WTC11 (cell line): ENCODE data around the gene CAMTA1. TPM values are rescaled to one million over a fixed set of nuclear protein-coding genes. Genes with fewer than 3 reads are reported as not detected.

Experiments
- ATAC-seq: fragments of 200-7000 bp; cut with Tn5 transposase; 2 replicates; pipeline ENCODE4 v1.10.0; 2021; ENCODE audit warnings: mild to moderate bottlenecking, moderate library complexity
- CTCF ChIA-PET: fragments of 300-600 bp; sonication (Branson Sonifier 250); formaldehyde crosslinking; loops from one replicate; lab custom pipeline; 2021; ENCODE audit warnings: antibody characterized with exemption; lab: Charles Lee
- POLR2A ChIA-PET: fragments of 350-600 bp; sonication (Branson Sonifier 250); formaldehyde crosslinking; loops from one replicate; lab custom pipeline; 2021; ENCODE audit warnings: antibody characterized with exemption; lab: Charles Lee
- DNase-seq: peaks from one replicate; pipeline ENCODE4 v3.0.0; 2021; ENCODE audit warnings: low spot score
- H3K27ac Mint-ChIP-seq: 2 replicates; pipeline ENCODE4 v1.8.0; 2021; ENCODE audit warnings: mixed read lengths
- H3K27me3 Mint-ChIP-seq: 2 replicates; pipeline ENCODE4 v1.8.0; 2021; ENCODE audit warnings: low read depth, mild to moderate bottlenecking, moderate library complexity, mixed read lengths
- H3K36me3 Mint-ChIP-seq: 2 replicates; pipeline ENCODE4 v1.8.0; 2021; ENCODE audit warnings: mixed read lengths
- H3K4me1 Mint-ChIP-seq: 2 replicates; pipeline ENCODE4 v1.8.0; 2022; ENCODE audit warnings: mixed read lengths
- H3K4me3 Mint-ChIP-seq: 2 replicates; pipeline ENCODE4 v1.8.0; 2021; ENCODE audit warnings: mild to moderate bottlenecking, moderate library complexity, mixed read lengths
- H3K9me3 Mint-ChIP-seq: 2 replicates; pipeline ENCODE4 v1.8.0; 2021; ENCODE audit warnings: mixed read lengths
- CDX4 ChIP-seq: fragments of 250-450 bp; sonication (Bioruptor Pico); IDR thresholded peaks from 2 replicates; pipeline ENCODE4 v1.9.0; 2021; ENCODE audit warnings: moderate library complexity, mild to moderate bottlenecking, inconsistent platforms, borderline replicate concordance
- ESRRA ChIP-seq: sonication (generic); formaldehyde crosslinking; IDR thresholded peaks from 2 replicates; pipeline ENCODE4 v1.8.1; 2022; ENCODE audit warnings: mild to moderate bottlenecking, missing genetic modification reagents, borderline replicate concordance
- GABPB1 ChIP-seq: sonication (generic); formaldehyde crosslinking; IDR thresholded peaks from 2 replicates; pipeline ENCODE4 v1.8.1; 2023; ENCODE audit warnings: mild to moderate bottlenecking, missing genetic modification reagents
- GRHL2 ChIP-seq: fragments of 250-450 bp; sonication (Bioruptor Pico); IDR thresholded peaks from 2 replicates; pipeline ENCODE4 v1.8.0; 2022; ENCODE audit warnings: mild to moderate bottlenecking, moderate library complexity; ENCODE audit not compliant: insufficient replicate concordance, severe bottlenecking
- JUN ChIP-seq: sonication (generic); formaldehyde crosslinking; IDR thresholded peaks from 2 replicates; pipeline ENCODE4 v1.8.0; 2023; ENCODE audit warnings: mild to moderate bottlenecking, missing genetic modification reagents
- MXD4 ChIP-seq: fragments of 250-450 bp; sonication (Bioruptor Pico); IDR thresholded peaks from 2 replicates; pipeline ENCODE4 v1.8.0; 2021; ENCODE audit warnings: mild to moderate bottlenecking, moderate library complexity, borderline replicate concordance
- MYBL2 ChIP-seq: sonication (generic); formaldehyde crosslinking; IDR thresholded peaks from 2 replicates; pipeline ENCODE4 v1.8.1; 2023; ENCODE audit warnings: mild to moderate bottlenecking, moderate library complexity, missing genetic modification reagents
- NFYB ChIP-seq: sonication (generic); formaldehyde crosslinking; conservative IDR thresholded peaks from 2 replicates; pipeline ENCODE4 v1.8.0; 2022; ENCODE audit warnings: low read depth, missing genetic modification reagents
- NR1H2 ChIP-seq: sonication (generic); formaldehyde crosslinking; IDR thresholded peaks from 2 replicates; pipeline ENCODE4 v1.9.0; 2021; ENCODE audit warnings: mild to moderate bottlenecking, moderate library complexity, missing genetic modification reagents
- SMAD4 ChIP-seq: sonication (generic); formaldehyde crosslinking; IDR thresholded peaks from 2 replicates; pipeline ENCODE4 v1.8.0; 2022; ENCODE audit warnings: mild to moderate bottlenecking, missing genetic modification reagents
- TCF7 ChIP-seq: sonication (generic); formaldehyde crosslinking; IDR thresholded peaks from 2 replicates; pipeline ENCODE4 v1.8.0; 2022; ENCODE audit warnings: mild to moderate bottlenecking, low read depth, missing genetic modification reagents, moderate library complexity
- TP53 ChIP-seq: sonication (generic); formaldehyde crosslinking; IDR thresholded peaks from 2 replicates; pipeline ENCODE4 v1.8.1; 2023; ENCODE audit warnings: mild to moderate bottlenecking, missing genetic modification reagents
- ZBTB21 ChIP-seq: sonication (generic); formaldehyde crosslinking; IDR thresholded peaks from 2 replicates; pipeline ENCODE4 v1.8.1; 2023; ENCODE audit warnings: mild to moderate bottlenecking, missing genetic modification reagents, borderline replicate concordance
- ZNF138 ChIP-seq: sonication (generic); formaldehyde crosslinking; conservative IDR thresholded peaks from 2 replicates; pipeline ENCODE4 v1.8.1; 2022; ENCODE audit warnings: mild to moderate bottlenecking, moderate library complexity, missing genetic modification reagents
- ZNF219 ChIP-seq: sonication (generic); formaldehyde crosslinking; IDR thresholded peaks from 2 replicates; pipeline ENCODE4 v1.8.0; 2023; ENCODE audit warnings: missing genetic modification reagents, mild to moderate bottlenecking, borderline replicate concordance
- ZNF396 ChIP-seq: fragments of 250-450 bp; sonication (Bioruptor Pico); IDR thresholded peaks from 2 replicates; pipeline ENCODE4 v1.8.0; 2021; ENCODE audit warnings: mild to moderate bottlenecking, moderate library complexity, borderline replicate concordance
- ZNF423 ChIP-seq: fragments of 250-450 bp; sonication (Bioruptor Pico); IDR thresholded peaks from 2 replicates; pipeline ENCODE4 v2.1.2; 2022; ENCODE audit warnings: mild to moderate bottlenecking, moderate library complexity
- ZNF512 ChIP-seq: sonication (generic); formaldehyde crosslinking; IDR thresholded peaks from 2 replicates; pipeline ENCODE4 v1.8.1; 2022; ENCODE audit warnings: missing genetic modification reagents, borderline replicate concordance
- ZNF671 ChIP-seq: fragments of 250-450 bp; sonication (Bioruptor Pico); IDR thresholded peaks from 2 replicates; pipeline ENCODE4 v1.8.0; 2021; ENCODE audit warnings: mild to moderate bottlenecking
- ZSCAN18 ChIP-seq: fragments of 250-450 bp; sonication (Bioruptor Pico); IDR thresholded peaks from 2 replicates; pipeline ENCODE4 v2.1.2; 2022; ENCODE audit warnings: mild to moderate bottlenecking, moderate library complexity
- total RNA-seq: library from RNA; stranded (reverse); gene quantifications from 3 replicates; pipeline ENCODE4 v1.2.3, GENCODE V29; 2021
- TF ChIP-seq, protein P1 (sequence below): fragments of 250-450 bp; sonication (Bioruptor Pico); IDR thresholded peaks from 2 replicates; pipeline ENCODE4 v1.9.0; 2021; ENCODE audit warnings: mild to moderate bottlenecking
- TF ChIP-seq, protein P2 (sequence below): fragments of 250-450 bp; sonication (Bioruptor Pico); IDR thresholded peaks from 2 replicates; pipeline ENCODE4 v1.8.0; 2021; ENCODE audit warnings: mild to moderate bottlenecking

Gene CAMTA1
- total RNA-seq, 1 experiment from 2014 or later, result 86.4 TPM

DNA sequence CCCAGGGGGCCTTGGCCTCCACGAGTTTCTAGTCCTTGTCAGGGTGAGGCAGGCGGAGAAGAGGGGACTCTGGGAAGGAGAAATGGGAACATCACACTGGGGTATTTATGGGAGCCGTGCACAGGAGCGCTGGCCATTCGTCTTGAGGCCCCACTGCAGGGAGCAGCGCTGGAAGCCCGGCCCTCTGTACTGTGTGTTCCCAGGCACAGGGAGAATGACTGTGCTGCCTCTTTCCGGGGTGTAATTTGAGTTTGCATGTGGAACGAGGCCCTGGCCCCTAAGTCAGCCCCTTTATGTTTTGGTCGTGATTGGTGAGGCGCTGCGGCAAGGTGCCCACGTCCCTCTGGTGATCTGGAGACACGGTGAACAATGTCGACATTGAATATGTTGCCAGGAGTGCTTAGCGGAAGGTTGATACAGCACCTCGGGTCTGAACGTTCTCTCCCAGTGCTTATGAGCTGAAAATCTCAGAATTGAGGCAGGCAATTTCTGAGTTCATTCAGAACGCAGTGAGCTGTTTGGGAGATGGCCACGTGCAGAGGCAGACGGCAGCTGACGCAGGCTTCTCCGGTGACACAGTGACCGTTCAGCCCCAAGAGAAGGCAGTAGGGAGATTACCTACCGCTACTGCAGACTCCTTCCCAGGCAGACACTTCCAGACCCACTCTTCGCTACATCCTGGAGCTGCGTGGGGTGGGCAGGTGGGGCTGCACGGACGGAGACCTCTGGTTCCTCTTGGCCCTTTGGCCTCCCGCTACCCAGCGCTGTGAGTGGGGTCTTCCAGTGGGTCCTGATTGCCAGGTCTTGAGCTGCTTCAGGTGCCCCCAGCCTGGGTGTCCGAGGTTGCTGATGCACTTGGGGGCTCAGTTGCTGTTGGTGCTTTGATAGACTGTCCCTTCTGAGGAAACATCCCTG lies 265.8 kb downstream of the CAMTA1 start:
- CTCF ChIA-PET, result interaction anchor here (1.5 to 4.7 kb wide), 2 partner anchors 8 to 19 kb away, joined by 4 to 22 read pairs; no protein-coding TSS in a partner anchor
- TF ChIP-seq CDX4 (CRISPR knock-in tag) (no peak), ZNF671 (CRISPR knock-in tag) (no peak), MXD4 (CRISPR knock-in tag) (no peak)
- TF ChIP-seq, protein P1, sequence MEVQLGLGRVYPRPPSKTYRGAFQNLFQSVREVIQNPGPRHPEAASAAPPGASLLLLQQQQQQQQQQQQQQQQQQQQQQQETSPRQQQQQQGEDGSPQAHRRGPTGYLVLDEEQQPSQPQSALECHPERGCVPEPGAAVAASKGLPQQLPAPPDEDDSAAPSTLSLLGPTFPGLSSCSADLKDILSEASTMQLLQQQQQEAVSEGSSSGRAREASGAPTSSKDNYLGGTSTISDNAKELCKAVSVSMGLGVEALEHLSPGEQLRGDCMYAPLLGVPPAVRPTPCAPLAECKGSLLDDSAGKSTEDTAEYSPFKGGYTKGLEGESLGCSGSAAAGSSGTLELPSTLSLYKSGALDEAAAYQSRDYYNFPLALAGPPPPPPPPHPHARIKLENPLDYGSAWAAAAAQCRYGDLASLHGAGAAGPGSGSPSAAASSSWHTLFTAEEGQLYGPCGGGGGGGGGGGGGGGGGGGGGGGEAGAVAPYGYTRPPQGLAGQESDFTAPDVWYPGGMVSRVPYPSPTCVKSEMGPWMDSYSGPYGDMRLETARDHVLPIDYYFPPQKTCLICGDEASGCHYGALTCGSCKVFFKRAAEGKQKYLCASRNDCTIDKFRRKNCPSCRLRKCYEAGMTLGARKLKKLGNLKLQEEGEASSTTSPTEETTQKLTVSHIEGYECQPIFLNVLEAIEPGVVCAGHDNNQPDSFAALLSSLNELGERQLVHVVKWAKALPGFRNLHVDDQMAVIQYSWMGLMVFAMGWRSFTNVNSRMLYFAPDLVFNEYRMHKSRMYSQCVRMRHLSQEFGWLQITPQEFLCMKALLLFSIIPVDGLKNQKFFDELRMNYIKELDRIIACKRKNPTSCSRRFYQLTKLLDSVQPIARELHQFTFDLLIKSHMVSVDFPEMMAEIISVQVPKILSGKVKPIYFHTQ, result no peak
- DNase-seq (no peak), ATAC-seq (no peak)
- H3K27me3 Mint-ChIP-seq, result no peaks in the 10 kb centered on the region
- H3K4me1 Mint-ChIP-seq, result peaks cover 3% of the 10 kb centered on the region; the same call in 1 of the 2 replicates
- no peak overlapping the region for H3K27ac Mint-ChIP-seq
- no peaks in the 10 kb centered on the region for H3K36me3 Mint-ChIP-seq
- 0 out of 2 replicates have a peak, but pooled peaks cover 8% of the 10 kb centered on the region for H3K9me3 Mint-ChIP-seq
- no peak overlapping the region for H3K4me3 Mint-ChIP-seq
- POLR2A ChIA-PET, result no interaction called here

DNA sequence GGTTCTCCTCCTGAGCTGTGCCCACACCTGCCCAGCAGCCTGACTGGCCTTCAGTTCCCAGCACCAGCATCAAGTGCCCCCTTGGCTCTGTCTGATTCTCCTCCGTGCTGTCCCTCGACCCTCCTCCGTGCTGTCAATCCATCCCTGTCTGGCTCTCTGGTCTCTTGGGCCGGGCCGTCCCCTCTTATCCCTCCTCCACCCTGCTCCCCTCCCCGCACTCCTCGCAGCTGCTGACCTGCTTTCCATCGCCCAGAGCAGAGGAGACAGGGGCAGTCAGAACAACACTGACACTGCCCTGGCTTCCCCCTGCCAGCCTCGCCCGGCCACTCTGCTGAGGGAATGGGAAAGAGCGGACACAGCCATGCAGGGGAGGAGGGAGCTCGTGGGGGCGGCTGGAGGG lies 267.4 kb downstream of the CAMTA1 start:
- ATAC-seq (no peak), DNase-seq (no peak)
- Mint-ChIP-seq H3K4me1 (peaks cover 3% of the 10 kb centered on the region; the same call in 1 of the 2 replicates), H3K27me3 (no peaks in the 10 kb centered on the region), H3K4me3 (no peak overlapping the region), H3K27ac (no peak overlapping the region), H3K36me3 (no peaks in the 10 kb centered on the region), H3K9me3 (0 out of 2 replicates have a peak, but pooled peaks cover 8% of the 10 kb centered on the region)
- CTCF ChIA-PET, result interaction anchor here (4.7 kb wide), 1 partner anchor 10 kb away, joined by 22 read pairs; no protein-coding TSS in a partner anchor
- TF ChIP-seq TP53 (no peak), NR1H2 (CRISPR knock-in tag) (no peak), JUN (no peak), ZNF512 (CRISPR knock-in tag) (no peak), ZNF423 (CRISPR knock-in tag) (no peak), GRHL2 (CRISPR knock-in tag) (no peak), ZNF219 (CRISPR knock-in tag) (no peak), NFYB (CRISPR knock-in tag) (no peak), ZBTB21 (CRISPR knock-in tag) (no peak)
- POLR2A ChIA-PET, result no interaction called here

DNA sequence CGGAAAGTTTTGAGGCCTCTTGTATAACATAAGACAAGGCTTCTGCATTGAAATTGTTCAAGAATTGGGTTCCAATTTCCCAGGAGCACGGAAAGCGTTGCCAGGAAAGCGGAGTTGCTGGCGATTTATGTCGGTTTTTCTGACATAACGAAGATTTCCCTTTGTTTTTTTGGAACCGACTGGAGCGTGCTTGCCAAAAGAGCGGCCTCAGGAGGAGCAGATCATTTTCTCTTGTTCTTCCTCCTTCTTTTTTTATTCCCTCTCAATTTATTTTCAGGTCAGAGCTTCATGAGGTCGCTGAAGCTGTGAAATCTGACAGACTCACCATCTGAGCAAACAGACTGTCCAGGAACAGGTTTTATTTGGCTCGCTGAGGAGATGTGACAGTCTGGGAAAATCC lies 275.5 kb downstream of the CAMTA1 start:
- Mint-ChIP-seq H3K36me3 (no peaks in the 10 kb centered on the region), H3K4me1 (no peaks in the 10 kb centered on the region), H3K27me3 (no peaks in the 10 kb centered on the region), H3K4me3 (no peak overlapping the region), H3K9me3 (no peaks in the 10 kb centered on the region), H3K27ac (no peak overlapping the region)
- ATAC-seq (no peak), DNase-seq (no peak)
- POLR2A ChIA-PET, result no interaction called here
- CTCF ChIA-PET, result interaction anchor here (1.5 to 2.7 kb wide), 3 partner anchors 9 to 60 kb away, joined by 4 to 19 read pairs (median 11); no protein-coding TSS in a partner anchor
- TF ChIP-seq ZBTB21 (CRISPR knock-in tag) (no peak), TCF7 (CRISPR knock-in tag) (no peak), NFYB (CRISPR knock-in tag) (no peak), GABPB1 (CRISPR knock-in tag) (no peak), MYBL2 (CRISPR knock-in tag) (no peak), CDX4 (CRISPR knock-in tag) (no peak), NR1H2 (CRISPR knock-in tag) (no peak), ZSCAN18 (CRISPR knock-in tag) (no peak), ESRRA (no peak), SMAD4 (CRISPR knock-in tag) (no peak), ZNF138 (CRISPR knock-in tag) (no peak), ZNF396 (CRISPR knock-in tag) (no peak), GRHL2 (CRISPR knock-in tag) (no peak)
- TF ChIP-seq, protein P2, sequence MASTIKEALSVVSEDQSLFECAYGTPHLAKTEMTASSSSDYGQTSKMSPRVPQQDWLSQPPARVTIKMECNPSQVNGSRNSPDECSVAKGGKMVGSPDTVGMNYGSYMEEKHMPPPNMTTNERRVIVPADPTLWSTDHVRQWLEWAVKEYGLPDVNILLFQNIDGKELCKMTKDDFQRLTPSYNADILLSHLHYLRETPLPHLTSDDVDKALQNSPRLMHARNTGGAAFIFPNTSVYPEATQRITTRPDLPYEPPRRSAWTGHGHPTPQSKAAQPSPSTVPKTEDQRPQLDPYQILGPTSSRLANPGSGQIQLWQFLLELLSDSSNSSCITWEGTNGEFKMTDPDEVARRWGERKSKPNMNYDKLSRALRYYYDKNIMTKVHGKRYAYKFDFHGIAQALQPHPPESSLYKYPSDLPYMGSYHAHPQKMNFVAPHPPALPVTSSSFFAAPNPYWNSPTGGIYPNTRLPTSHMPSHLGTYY (CRISPR knock-in tag), result no peak
